HepG2 (cell line): Measurements from ENCODE around the gene YWHAB. TPM values are rescaled to one million over a fixed set of nuclear protein-coding genes. Genes with fewer than 3 reads are reported as not detected.

ENCODE experiments used
- ATF5 ChIP-seq: sonication (generic); formaldehyde crosslinking; IDR thresholded peaks from 2 replicates; pipeline ENCODE4 v1.4.0; 2020; ENCODE audit warnings: mild to moderate bottlenecking, low read depth, missing genetic modification reagents
- CREB1 ChIP-seq, 2 experiments: fragments of 450-650 bp in 1 of 2; IDR thresholded peaks; 2 replicates each; pipeline ENCODE4 v1.6.1; 2016 to 2017; ENCODE audit warnings: control low read depth in 1 of 2, mild to moderate bottlenecking in 1 of 2, missing compliant biosample characterization in 1 of 2, missing genetic modification characterization in 1 of 2
- HMGXB4 ChIP-seq, 2 experiments: sonication (generic) in 1 of 2; formaldehyde crosslinking in 1 of 2; IDR thresholded peaks; 2 replicates each; pipeline versions ENCODE4 v1.4.0 to v1.6.1; 2018 to 2020; ENCODE audit warnings: missing genetic modification reagents in 2 of 2, borderline replicate concordance in 1 of 2, low read depth in 1 of 2, mild to moderate bottlenecking in 1 of 2, missing biosample characterization in 1 of 2
- KLF11 ChIP-seq: IDR thresholded peaks from 2 replicates; pipeline ENCODE4 v1.6.1; 2016; ENCODE audit warnings: missing compliant biosample characterization
- MYPOP ChIP-seq: sonication (generic); formaldehyde crosslinking; IDR thresholded peaks from 2 replicates; pipeline ENCODE4 v1.8.1; 2023; ENCODE audit warnings: mild to moderate bottlenecking, moderate library complexity, missing genetic modification reagents
- THAP7 ChIP-seq: sonication (generic); formaldehyde crosslinking; IDR thresholded peaks from 2 replicates; pipeline ENCODE4 v1.8.1; 2023; ENCODE audit warnings: mild to moderate bottlenecking, missing genetic modification reagents
- TRIM22 ChIP-seq: fragments of 450-650 bp; IDR thresholded peaks from 2 replicates; pipeline ENCODE4 v1.6.1; 2017
- ZHX2 ChIP-seq, 2 experiments: sonication (generic) in 1 of 2; formaldehyde crosslinking in 1 of 2; IDR thresholded peaks; 2 replicates each; pipeline versions ENCODE4 v1.6.1 to v1.9.0; 2014 to 2022; ENCODE audit warnings: antibody characterized with exemption in 1 of 2, borderline replicate concordance in 1 of 2, inconsistent platforms in 1 of 2, low read depth in 1 of 2, missing genetic modification reagents in 1 of 2
- ZNF12 ChIP-seq: sonication (generic); formaldehyde crosslinking; IDR thresholded peaks from 2 replicates; pipeline ENCODE4 v1.5.0; 2020; ENCODE audit warnings: missing genetic modification reagents
- ZNF414 ChIP-seq: sonication (generic); formaldehyde crosslinking; IDR thresholded peaks from 2 replicates; pipeline ENCODE4 v1.5.0; 2020; ENCODE audit warnings: missing genetic modification reagents
- ZNF44 ChIP-seq: sonication (generic); formaldehyde crosslinking; IDR thresholded peaks from 2 replicates; pipeline ENCODE4 v1.5.1; 2020; ENCODE audit warnings: mild to moderate bottlenecking, missing genetic modification reagents
- ZNF660 ChIP-seq: sonication (generic); formaldehyde crosslinking; IDR thresholded peaks from 2 replicates; pipeline ENCODE4 v1.5.1; 2020; ENCODE audit warnings: mild to moderate bottlenecking, low read depth, missing genetic modification reagents, borderline replicate concordance
- polyA plus RNA-seq, 8 experiments: library from polyadenylated mRNA; depleted of rRNA in 3 of 8; stranded (reverse) in 7 of 8; unstranded in 1 of 8; fragments of >200 nt; fragmentation: Illumina TruSeq in 4 of 8; extraction: Trizol in 4 of 8; gene quantifications; 2 replicates each; pipeline versions ENCODE4 v1.2.1 to v1.2.3, GENCODE V29; 2011 to 2016; ENCODE audit warnings: low read depth in 4 of 8, missing spikeins in 1 of 8, mixed read lengths in 1 of 8; ENCODE audit not compliant: insufficient read depth in 1 of 8
- total RNA-seq, 5 experiments: library from RNA; depleted of rRNA; stranded (reverse); fragments of >200 nt; fragmentation: Illumina TruSeq; extraction: Trizol; gene quantifications; 2 replicates each; pipeline ENCODE4 v1.2.3, GENCODE V29; 2016; ENCODE audit warnings: low read depth in 1 of 5

YWHAB gene
- total and polyA plus RNA-seq, 2 of the 13 experiments (the other 11 are each of a cell fraction or from before 2014, with no cell fraction given): 77.2 to 121 TPM

GRCh38 chr20:44885392-44886265 lies at the start of gene YWHAB (continued):
- TF ChIP-seq MYPOP (no peak), TRIM22 (no peak), THAP7 (CRISPR knock-in tag) (0 out of 2 replicates have a peak, but pooled peaks have one; percentile 7), ZHX2 (IDR thresholded peaks at IDR 0.05; ENCODE audit: low read depth) (peak; percentile 54; the same call in 1 of the 2 replicates), ZHX2 (CRISPR knock-in tag; IDR thresholded peaks at IDR 0.05; ENCODE audit: borderline replicate concordance) (peak; percentile 14; the same call in 1 of the 2 replicates), ZNF44 (CRISPR knock-in tag) (no peak; the same call in 1 of the 2 replicates), ZNF414 (CRISPR knock-in tag) (peak; percentile 80), ZNF12 (CRISPR knock-in tag) (no peak), HMGXB4 (CRISPR knock-in tag; IDR thresholded peaks at IDR 0.05; ENCODE audit: borderline replicate concordance in 1 of 2, low read depth in 1 of 2) (peak; percentile 87 to 97), CREB1 (IDR thresholded peaks at IDR 0.05) (peak; percentile 53; the same call in 1 of the 2 replicates), CREB1 (CRISPR knock-in tag; IDR thresholded peaks at IDR 0.05) (no peak), ZNF660 (no peak), KLF11 (CRISPR knock-in tag) (peak; percentile 82), ATF5 (CRISPR knock-in tag) (no peak)
